ENCODE data around the gene QRFP. TPM values are rescaled to one million over a fixed set of nuclear protein-coding genes. Genes with fewer than 3 reads are reported as not detected.

Gene QRFP
- total RNA-seq, 1 donor from 2014 or later = not detected

DNA sequence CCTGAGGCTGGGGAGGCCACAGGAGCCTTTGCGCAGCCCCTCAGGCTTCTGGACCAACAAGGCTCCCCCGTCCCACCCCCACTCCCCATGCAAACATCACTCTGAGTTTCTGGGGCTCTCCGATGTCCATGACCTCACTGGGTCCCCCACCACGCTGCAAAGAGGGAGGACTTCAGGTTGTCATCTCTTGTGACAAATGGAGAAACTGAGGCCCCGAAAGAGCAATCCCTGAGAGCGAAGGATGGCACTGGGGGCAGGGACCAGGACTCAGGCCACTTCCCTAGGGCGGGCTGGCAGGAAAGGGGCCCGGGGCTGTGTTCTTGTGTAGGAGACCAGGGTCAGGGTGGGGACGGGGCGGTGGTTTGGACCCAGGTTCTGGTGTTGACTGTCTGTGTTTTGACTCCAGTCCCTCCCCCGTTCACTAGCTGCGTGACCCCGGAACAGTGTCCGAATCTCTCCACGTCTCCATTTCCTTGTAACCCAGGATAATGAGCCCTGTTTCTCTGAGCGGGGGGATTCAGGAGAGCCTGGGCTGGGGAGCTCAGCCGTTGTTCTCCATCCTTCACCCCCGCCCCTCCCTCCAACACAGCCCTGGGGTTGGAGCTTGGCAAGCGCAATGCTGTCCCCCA lies 28.6 kb upstream of the QRFP start:
- intact Hi-C loops (cut with micrococcal nuclease) = loop anchor here (5.0 kb wide), 1 partner anchor 33 kb away; no protein-coding TSS in a partner anchor
- H3K36me3 Mint-ChIP-seq (ENCODE audit: low read depth) = no peaks in the 10 kb centered on the region
- CTCF ChIA-PET = no interaction called here
- H3K9me3 Mint-ChIP-seq = no peaks in the 10 kb centered on the region
- H3K4me1 Mint-ChIP-seq = peaks cover 12% of the 10 kb centered on the region
- H3K27me3 Mint-ChIP-seq = peaks cover 37% of the 10 kb centered on the region
- TF ChIP-seq CTCF (IDR thresholded peaks at IDR 0.05) = no peak
- no peak overlapping the region for H3K4me3 Mint-ChIP-seq
- POLR2A ChIA-PET = no interaction called here
- no peak for ATAC-seq (ENCODE audit: low read depth)
- no peak for DNase-seq
- H3K27ac Mint-ChIP-seq = no peak overlapping the region

- CTCF ChIA-PET = no interaction called here
- H3K4me1 Mint-ChIP-seq = peaks cover 12% of the 10 kb centered on the region
- no peaks in the 10 kb centered on the region for H3K9me3 Mint-ChIP-seq
These were observed 27.8 kb upstream of the QRFP start for GRCh38 chr9:130924448-130924788.

GRCh38 chr9:130923611-130924447 lies 27.2 kb upstream of the QRFP start:
- no peak overlapping the region for H3K4me3 Mint-ChIP-seq
- H3K4me1 Mint-ChIP-seq = peaks cover 12% of the 10 kb centered on the region
- no peaks in the 10 kb centered on the region for H3K36me3 Mint-ChIP-seq (ENCODE audit: low read depth)
- H3K27ac Mint-ChIP-seq = no peak overlapping the region
- ChIA-PET CTCF (no interaction called here), POLR2A (no interaction called here)
- no peaks in the 10 kb centered on the region for H3K9me3 Mint-ChIP-seq
- TF ChIP-seq CTCF (IDR thresholded peaks at IDR 0.05) = no peak
- DNase-seq = no peak
- ATAC-seq (ENCODE audit: low read depth) = no peak
- intact Hi-C loops (cut with micrococcal nuclease) = no loop called here
- peaks cover 32% of the 10 kb centered on the region for H3K27me3 Mint-ChIP-seq

More at GRCh38 chr9:130924448-130924788, 27.8 kb upstream of the QRFP start:
- POLR2A ChIA-PET = no interaction called here
- Mint-ChIP-seq H3K36me3 (ENCODE audit: low read depth) (no peaks in the 10 kb centered on the region), H3K27ac (no peak overlapping the region), H3K27me3 (peaks cover 32% of the 10 kb centered on the region), H3K4me3 (no peak overlapping the region)
- intact Hi-C loops (cut with micrococcal nuclease) = no loop called here
- ATAC-seq (ENCODE audit: low read depth) (no peak), DNase-seq (no peak)
- no peak for TF ChIP-seq CTCF (IDR thresholded peaks at IDR 0.05)

- ChIA-PET CTCF (no interaction called here), POLR2A (no interaction called here)
- H3K4me3 Mint-ChIP-seq = no peak overlapping the region
These were observed 26.4 kb upstream of the QRFP start for GRCh38 chr9:130922893-130923610.

More at GRCh38 chr9:130922893-130923610, 26.4 kb upstream of the QRFP start:
- Mint-ChIP-seq H3K9me3 (no peaks in the 10 kb centered on the region), H3K27me3 (peaks cover 33% of the 10 kb centered on the region), H3K27ac (no peak overlapping the region), H3K4me1 (peaks cover 11% of the 10 kb centered on the region), H3K36me3 (ENCODE audit: low read depth) (no peaks in the 10 kb centered on the region)
- intact Hi-C loops (cut with micrococcal nuclease) = no loop called here
- TF ChIP-seq CTCF (IDR thresholded peaks at IDR 0.05) = no peak
- DNase-seq (no peak), ATAC-seq (ENCODE audit: low read depth) (no peak)
